Lung (tissue), 12 donors: ENCODE results near the gene KRTAP5-2. TPM values are rescaled to one million over a fixed set of nuclear protein-coding genes. Genes with fewer than 3 reads are reported as not detected.

Source experiments
- ATAC-seq: fragments of 200-7000 bp; cut with Tn5 transposase; one replicate; pipeline ENCODE4 v1.9.1; 2020; ENCODE audit warnings: moderate number of reproducible peaks; ENCODE audit not compliant: insufficient read depth, low FRiP score
- DNase-seq, 3 donors: peaks; one replicate each; pipeline ENCODE4 v3.0.0-alpha.2; 2013 to 2017
- H3K27ac ChIP-seq, 2 donors: one replicate each; pipeline ENCODE4 v1.5.1; 2013; ENCODE audit warnings: mild to moderate bottlenecking in 2 of 2, moderate library complexity in 2 of 2, control low read depth in 1 of 2, inconsistent platforms in 1 of 2, low read depth in 1 of 2, low read length in 1 of 2
- H3K27me3 ChIP-seq, 3 donors: one replicate each; pipeline ENCODE4 v1.5.1; 2013; ENCODE audit warnings: low read length in 2 of 3; ENCODE audit not compliant: control insufficient read depth in 3 of 3, insufficient read depth in 3 of 3
- H3K36me3 ChIP-seq, 4 donors: one replicate each; pipeline ENCODE4 v1.5.1; 2013; ENCODE audit warnings: low read length in 4 of 4, mild to moderate bottlenecking in 1 of 4, moderate library complexity in 1 of 4; ENCODE audit not compliant: control insufficient read depth in 4 of 4, insufficient read depth in 4 of 4
- H3K4me1 ChIP-seq, 5 donors: one replicate each; pipeline ENCODE4 v1.5.1; 2013; ENCODE audit warnings: low read length in 5 of 5, mild to moderate bottlenecking in 2 of 5, moderate library complexity in 1 of 5; ENCODE audit not compliant: control insufficient read depth in 5 of 5, insufficient read depth in 5 of 5
- H3K4me3 ChIP-seq: one replicate; pipeline ENCODE4 v1.5.1; 2013; ENCODE audit warnings: mild to moderate bottlenecking, control low read depth, moderate library complexity
- H3K9ac ChIP-seq, 2 donors: one replicate each; pipeline ENCODE4 v1.5.1; 2013; ENCODE audit warnings: low read length in 2 of 2, control low read depth in 1 of 2; ENCODE audit not compliant: insufficient read depth in 1 of 2
- H3K9me3 ChIP-seq, 4 donors: one replicate each; pipeline ENCODE4 v1.5.1; 2013; ENCODE audit warnings: low read length in 3 of 4, mild to moderate bottlenecking in 1 of 4, moderate library complexity in 1 of 4; ENCODE audit not compliant: control insufficient read depth in 4 of 4, insufficient read depth in 3 of 4
- CTCF ChIP-seq: IDR thresholded peaks from 2 replicates; pipeline ENCODE4 v1.5.1; 2012; ENCODE audit warnings: mild to moderate bottlenecking; ENCODE audit errors: control extremely low read depth, extremely low read depth
- WGBS, 2 donors: extraction: QIAGEN DNeasy Blood & Tissue Kit; methylation state at CpG; one replicate each; pipeline ENCODE4 v1.1.7; 2013; 5-methylcytosine and 5-hydroxymethylcytosine counted together
- polyA plus RNA-seq, 2 donors: library from polyadenylated mRNA; stranded (reverse); fragments of 200-250 nt; gene quantifications; one replicate each; pipeline ENCODE4 v1.2.1, GENCODE V29; 2013
- total RNA-seq, 2 donors: library from RNA; depleted of rRNA in 1 of 2; stranded (reverse); fragments of >200 nt in 1 of 2; gene quantifications; one replicate each; pipeline ENCODE4 v1.2.1, GENCODE V29; 2014 to 2021
- donor health status: control.
- donor health status: control.
- donor health status: Bipolar disorder and iron deficiency.
- donor health status: healthy.
- donor health status: DM: yes; HTN: yes; CAD: no.

Gene KRTAP5-2
- total and polyA plus RNA-seq, 4 donors = 0.12 TPM; not detected in 3

GRCh38 chr11:1566381-1567051 is 31.6 kb downstream of the KRTAP5-2 start:
- Histone ChIP-seq H3K36me3 (peaks cover 0 to 19% (median 0%) of the 10 kb centered on the region in 4 donors), H3K27me3 (peaks cover 0 to 19% (median 6%) of the 10 kb centered on the region in 3 donors), H3K9me3 (no peaks in the 10 kb centered on the region), H3K9ac (no peak overlapping the region), H3K4me1 (peaks cover 0 to 9% (median 0%) of the 10 kb centered on the region in 5 donors), H3K27ac (no peak overlapping the region), H3K4me3 (no peak overlapping the region)
- TF ChIP-seq CTCF = no peak
- DNase-seq (peak in 1 of 3 donors; percentile 7), ATAC-seq (no peak)
- 80 to 85% methylated on average over 19 to 20 of the region's 20 CpGs for WGBS, 2 donors

- 80 to 89% methylated on average over 5 of the region's 5 CpGs for WGBS, 2 donors
- Histone ChIP-seq H3K36me3 (peaks cover 0 to 23% (median 0%) of the 10 kb centered on the region in 4 donors), H3K27me3 (peaks cover 0 to 15% (median 6%) of the 10 kb centered on the region in 3 donors), H3K4me1 (peaks cover 0 to 4% (median 0%) of the 10 kb centered on the region in 5 donors), H3K4me3 (no peak overlapping the region), H3K27ac (no peak overlapping the region), H3K9ac (no peak overlapping the region), H3K9me3 (no peaks in the 10 kb centered on the region)
- DNase-seq (peak in 1 of 3 donors; percentile 8), ATAC-seq (no peak)
- no peak for TF ChIP-seq CTCF
Measured at GRCh38 chr11:1565904-1566247, 32.2 kb downstream of the KRTAP5-2 start.

GRCh38 chr11:1565173-1565903 is 32.8 kb downstream of the KRTAP5-2 start:
- no peak overlapping the region for H3K4me3 ChIP-seq
- WGBS, 2 donors = 86 to 89% methylated on average over 26 to 28 of the region's 28 CpGs
- peaks cover 0 to 14% (median 6%) of the 10 kb centered on the region in 3 donors for H3K27me3 ChIP-seq
- no peak for TF ChIP-seq CTCF
- ATAC-seq (no peak), DNase-seq (peak in 1 of 3 donors; percentile 9)
- H3K4me1 ChIP-seq = peaks cover 0 to 4% (median 0%) of the 10 kb centered on the region in 5 donors
- H3K36me3 ChIP-seq = peaks cover 0 to 27% (median 0%) of the 10 kb centered on the region in 4 donors
- H3K27ac ChIP-seq = peak overlapping the region in 1 of 2 donors; percentile 38
- H3K9me3 ChIP-seq = no peaks in the 10 kb centered on the region
- no peak overlapping the region for H3K9ac ChIP-seq
